Esophagus muscularis mucosa (tissue), 3 donors: Measurements from ENCODE around the gene EFCAB12.

Source experiments
- CTCF ChIP-seq, 3 experiments: fragments of 200-600 bp in 2 of 3; fragments of 450-650 bp in 1 of 3; sonication (generic) in 2 of 3; IDR thresholded peaks; one replicate each; pipeline ENCODE4 v1.5.1; 2017 to 2019; ENCODE audit warnings: antibody characterized with exemption in 3 of 3, mild to moderate bottlenecking in 2 of 3, moderate library complexity in 1 of 3
- EP300 ChIP-seq: sonication (generic); formaldehyde crosslinking; IDR thresholded peaks from one replicate; pipeline ENCODE4 v1.6.1; 2017; ENCODE audit warnings: antibody characterized with exemption

GRCh38 chr3:129369711-129370110 lies 58.7 kb downstream of the EFCAB12 start:
- TF ChIP-seq CTCF (IDR thresholded peaks at IDR 0.05) (no peak), EP300 (no peak)
